H1 (cell line): ENCODE measurements around the gene ANO6. TPM values are rescaled to one million over a fixed set of nuclear protein-coding genes. Genes with fewer than 3 reads are reported as not detected.

Source experiments
- CTCF ChIA-PET: fragments of 300-600 bp; sonication (Branson Sonifier 250); formaldehyde crosslinking; loops from one replicate; lab custom pipeline; 2021; ENCODE audit not compliant: partially characterized antibody; lab: Charles Lee
- POLR2A ChIA-PET: fragments of 300-600 bp; sonication (Branson Sonifier 250); formaldehyde crosslinking; loops from one replicate; lab custom pipeline; 2021; ENCODE audit warnings: inconsistent platforms; ENCODE audit not compliant: partially characterized antibody; lab: Charles Lee
- DNase-seq, 2 experiments: peaks; one replicate each; pipeline versions ENCODE4 v3.0.0 to v3.0.0-alpha.2; 2010 to 2022; ENCODE audit warnings: low spot score in 2 of 2, low read depth in 1 of 2, mixed read lengths in 1 of 2
- FAIRE-seq: peaks from 2 replicates; lab custom pipeline; 2011; peaks lifted over from hg19 to GRCh38; lab: Jason Lieb, UNC
- H2AFZ ChIP-seq: 2 replicates; pipeline ENCODE4 v1.8.1; 2012; ENCODE audit warnings: low read length, inconsistent platforms
- H2AK5ac ChIP-seq: 2 replicates; pipeline ENCODE4 v1.6.1; 2013; ENCODE audit warnings: low read depth, low read length
- H2BK120ac ChIP-seq: replicated peaks from 2 replicates; pipeline ENCODE3; 2013; ENCODE audit warnings: low read depth, low read length, inconsistent platforms
- H2BK12ac ChIP-seq: 2 replicates; pipeline ENCODE4 v1.6.1; 2013; ENCODE audit warnings: low read depth, low read length
- H2BK15ac ChIP-seq: 2 replicates; pipeline ENCODE4 v1.6.1; 2013; ENCODE audit warnings: low read length
- H2BK20ac ChIP-seq: 2 replicates; pipeline ENCODE4 v1.6.1; 2013; ENCODE audit warnings: low read length
- H2BK5ac ChIP-seq: 2 replicates; pipeline ENCODE4 v1.6.1; 2013; ENCODE audit warnings: low read depth, low read length
- H3K14ac ChIP-seq: 2 replicates; pipeline ENCODE4 v1.6.1; 2013; ENCODE audit warnings: inconsistent platforms; ENCODE audit not compliant: insufficient read length
- H3K18ac ChIP-seq: 2 replicates; pipeline ENCODE4 v1.6.1; 2013; ENCODE audit warnings: low read length; ENCODE audit errors: extremely low read depth
- H3K23ac ChIP-seq: 2 replicates; pipeline ENCODE4 v1.6.1; 2013; ENCODE audit warnings: inconsistent platforms; ENCODE audit not compliant: insufficient read length
- H3K23me2 ChIP-seq: 2 replicates; pipeline ENCODE4 v1.6.1; 2013; ENCODE audit warnings: low read depth, low read length
- H3K27ac ChIP-seq: 2 replicates; pipeline ENCODE4 v1.6.1; 2011; ENCODE audit warnings: low read depth, low read length, inconsistent platforms
- H3K27me3 ChIP-seq, 4 experiments: replicated peaks in 1 of 4; 1 replicate in 1 of 4; 2 replicates in 3 of 4; pipeline versions ENCODE4 v1.6.1 to v1.8.1; 2011 to 2013; ENCODE audit warnings: low read length in 3 of 4, mild to moderate bottlenecking in 3 of 4, inconsistent platforms in 2 of 4, mixed read lengths in 2 of 4, moderate library complexity in 1 of 4; ENCODE audit not compliant: control insufficient read depth in 3 of 4, insufficient read depth in 3 of 4; ENCODE audit errors: extremely low read depth in 1 of 4
- H3K36me3 ChIP-seq, 4 experiments: 2 replicates each; pipeline versions ENCODE4 v1.6.1 to v1.8.1; 2011 to 2013; ENCODE audit warnings: mild to moderate bottlenecking in 4 of 4, low read length in 3 of 4, moderate library complexity in 2 of 4, control low read depth in 1 of 4, inconsistent platforms in 1 of 4; ENCODE audit not compliant: insufficient read depth in 4 of 4, control insufficient read depth in 2 of 4
- H3K4ac ChIP-seq: replicated peaks from 2 replicates; pipeline ENCODE3; 2013; ENCODE audit warnings: low read length, low read depth, mixed read lengths, inconsistent platforms; ENCODE audit not compliant: insufficient read length
- H3K4me1 ChIP-seq, 4 experiments: replicated peaks in 1 of 4; 1 replicate in 1 of 4; 2 replicates in 3 of 4; pipeline versions ENCODE4 v1.6.1 to v1.8.1; 2011 to 2013; ENCODE audit warnings: low read length in 3 of 4, inconsistent platforms in 2 of 4, mixed read lengths in 1 of 4; ENCODE audit not compliant: insufficient read depth in 4 of 4, control insufficient read depth in 3 of 4
- H3K4me2 ChIP-seq, 2 experiments: 2 replicates each; pipeline versions ENCODE4 v1.6.1 to v1.8.1; 2011 to 2013; ENCODE audit warnings: low read depth in 2 of 2, low read length in 2 of 2, control low read depth in 1 of 2, inconsistent platforms in 1 of 2, mild to moderate bottlenecking in 1 of 2; ENCODE audit not compliant: insufficient read depth in 1 of 2
- H3K4me3 ChIP-seq, 4 experiments: fragments of 200-600, 300-600 bp in 1 of 4; sonication (generic), shearing (Covaris generic), sonication (Bioruptor Twin) in 1 of 4; 2 replicates each; pipeline versions ENCODE4 v1.5.1 to v1.8.1; 2011 to 2016; ENCODE audit warnings: low read length in 4 of 4, low read depth in 3 of 4, control low read depth in 2 of 4, inconsistent platforms in 2 of 4, mild to moderate bottlenecking in 2 of 4, mixed read lengths in 1 of 4, moderate library complexity in 1 of 4; ENCODE audit not compliant: insufficient read depth in 2 of 4; ENCODE audit errors: extremely low read depth in 1 of 4
- H3K56ac ChIP-seq: replicated peaks from 2 replicates; pipeline ENCODE3; 2013; ENCODE audit warnings: low read depth, mild to moderate bottlenecking, mixed read lengths, low read length, inconsistent platforms; ENCODE audit not compliant: insufficient read length
- H3K79me1 ChIP-seq: 2 replicates; pipeline ENCODE4 v1.6.1; 2013; ENCODE audit warnings: low read depth, low read length, control low read depth
- H3K79me2 ChIP-seq, 2 experiments: 2 replicates each; pipeline versions ENCODE4 v1.6.1 to v1.8.1; 2012 to 2013; ENCODE audit warnings: low read length in 2 of 2, mild to moderate bottlenecking in 2 of 2, inconsistent platforms in 1 of 2; ENCODE audit not compliant: insufficient read depth in 2 of 2, control insufficient read depth in 1 of 2
- H3K9ac ChIP-seq, 4 experiments: replicated peaks in 1 of 4; 1 replicate in 1 of 4; 2 replicates in 3 of 4; pipeline versions ENCODE4 v1.6.1 to v1.8.1; 2011 to 2013; ENCODE audit warnings: low read depth in 3 of 4, low read length in 3 of 4, control low read depth in 2 of 4, mild to moderate bottlenecking in 2 of 4, moderate library complexity in 2 of 4, inconsistent platforms in 1 of 4; ENCODE audit errors: extremely low read depth in 1 of 4
- H3K9me3 ChIP-seq, 2 experiments: 2 replicates each; pipeline versions ENCODE4 v1.6.1 to v1.8.1; 2012 to 2013; ENCODE audit warnings: mild to moderate bottlenecking in 2 of 2, moderate library complexity in 2 of 2, control low read depth in 1 of 2, inconsistent platforms in 1 of 2, low read depth in 1 of 2, low read length in 1 of 2, mixed read lengths in 1 of 2; ENCODE audit not compliant: insufficient read depth in 2 of 2
- H4K20me1 ChIP-seq, 2 experiments: replicated peaks in 1 of 2; 2 replicates each; pipeline versions ENCODE3 to v1.8.1; 2011 to 2013; ENCODE audit warnings: inconsistent platforms in 2 of 2, low read length in 2 of 2, mild to moderate bottlenecking in 1 of 2; ENCODE audit not compliant: insufficient read depth in 2 of 2, control insufficient read depth in 1 of 2
- H4K5ac ChIP-seq: 2 replicates; pipeline ENCODE4 v1.6.1; 2013; ENCODE audit warnings: low read length, low read depth, mixed read lengths, inconsistent platforms; ENCODE audit not compliant: insufficient read length
- H4K8ac ChIP-seq: 2 replicates; pipeline ENCODE4 v1.8.0; 2013; ENCODE audit warnings: mild to moderate bottlenecking, moderate library complexity, low read length, inconsistent platforms; ENCODE audit not compliant: insufficient read depth; ENCODE audit errors: extremely low read depth
- H4K91ac ChIP-seq: replicated peaks from 2 replicates; pipeline ENCODE3; 2013; ENCODE audit warnings: low read length, mixed read lengths, inconsistent platforms; ENCODE audit not compliant: insufficient read length
- ASH2L ChIP-seq: fragments of 200-600, 300-600 bp; sonication (generic); IDR thresholded peaks from one replicate; pipeline ENCODE4 v1.7.1; 2017; ENCODE audit warnings: low read length
- EGR1 ChIP-seq: IDR thresholded peaks from 2 replicates; pipeline ENCODE4 v1.6.1; 2011; ENCODE audit warnings: low read depth, low read length, borderline replicate concordance
- EP300 ChIP-seq, 2 experiments: IDR thresholded peaks; 1 replicate in 1 of 2; 2 replicates in 1 of 2; pipeline ENCODE4 v1.6.1; 2011 to 2012; ENCODE audit warnings: low read depth in 2 of 2, low read length in 2 of 2, mild to moderate bottlenecking in 2 of 2, borderline replicate concordance in 1 of 2, inconsistent platforms in 1 of 2, moderate library complexity in 1 of 2
- MAFK ChIP-seq: IDR thresholded peaks from 2 replicates; pipeline ENCODE4 v1.6.1; 2012; ENCODE audit warnings: low read depth, mild to moderate bottlenecking, improper control_type of control experiment, low read length
- SP1 ChIP-seq: IDR thresholded peaks from 2 replicates; pipeline ENCODE4 v1.6.1; 2011; ENCODE audit warnings: low read depth, low read length
- SP2 ChIP-seq: IDR thresholded peaks from 2 replicates; pipeline ENCODE4 v1.6.1; 2012; ENCODE audit warnings: mild to moderate bottlenecking, low read length, inconsistent platforms
- SRF ChIP-seq: IDR thresholded peaks from 2 replicates; pipeline ENCODE4 v1.6.1; 2011; ENCODE audit warnings: mild to moderate bottlenecking, low read depth, low read length, moderate library complexity
- YY1 ChIP-seq: IDR thresholded peaks from 2 replicates; pipeline ENCODE4 v1.6.1; 2011; ENCODE audit warnings: low read depth, mild to moderate bottlenecking, low read length
- ZNF274 ChIP-seq: IDR thresholded peaks from 2 replicates; pipeline ENCODE4 v1.7.0; 2012; ENCODE audit warnings: low read length, borderline replicate concordance; ENCODE audit errors: extremely low read depth
- WGBS, 2 experiments: shearing (Covaris generic) in 1 of 2; methylation state at CpG; one replicate each; pipeline versions ENCODE4 v1.1.6 to v1.1.7; 2013 to 2015; ENCODE audit warnings: low lambda C conversion rate in 2 of 2, mixed read lengths in 2 of 2, inconsistent platforms in 1 of 2, low coverage in 1 of 2, missing lambda C conversion rate in 1 of 2; ENCODE audit not compliant: insufficient replicate concordance in 2 of 2, insufficient coverage in 1 of 2, insufficient read length in 1 of 2; ENCODE audit errors: extremely low coverage in 1 of 2, missing lambda C conversion rate in 1 of 2; 5-methylcytosine and 5-hydroxymethylcytosine counted together
- polyA plus RNA-seq, 7 experiments: library from polyadenylated mRNA; depleted of rRNA in 3 of 7; stranded (reverse) in 5 of 7; unstranded in 2 of 7; fragments of >200 nt in 5 of 7; fragments of 200-250 nt in 2 of 7; gene quantifications; 1 replicate in 5 of 7; 2 replicates in 1 of 7; 4 replicates in 1 of 7; pipeline versions ENCODE4 v1.2.1 to v1.2.3, GENCODE V29; 2011 to 2013; ENCODE audit warnings: missing spikeins in 2 of 7, mixed read lengths in 2 of 7
- total RNA-seq: library from RNA; stranded (reverse); fragmentation: NEBNext Ultra II Directional; extraction: Animal tissue kit (Norgen Biotek cat#: 25700); gene quantifications from 2 replicates; pipeline ENCODE4 v1.2.1, GENCODE V29; 2021
- TF ChIP-seq, protein P1 (sequence below): IDR thresholded peaks from 2 replicates; pipeline ENCODE4 v1.6.1; 2012; ENCODE audit warnings: inconsistent platforms
- TF ChIP-seq, protein P2 (sequence below): IDR thresholded peaks from 2 replicates; pipeline ENCODE4 v1.6.1; 2012; ENCODE audit warnings: inconsistent platforms

The ANO6 gene
- total and polyA plus RNA-seq, 2 of the 8 experiments (the other 6 are each of a cell fraction or from before 2014, with no cell fraction given): 15.1 to 39.7 TPM

DNA sequence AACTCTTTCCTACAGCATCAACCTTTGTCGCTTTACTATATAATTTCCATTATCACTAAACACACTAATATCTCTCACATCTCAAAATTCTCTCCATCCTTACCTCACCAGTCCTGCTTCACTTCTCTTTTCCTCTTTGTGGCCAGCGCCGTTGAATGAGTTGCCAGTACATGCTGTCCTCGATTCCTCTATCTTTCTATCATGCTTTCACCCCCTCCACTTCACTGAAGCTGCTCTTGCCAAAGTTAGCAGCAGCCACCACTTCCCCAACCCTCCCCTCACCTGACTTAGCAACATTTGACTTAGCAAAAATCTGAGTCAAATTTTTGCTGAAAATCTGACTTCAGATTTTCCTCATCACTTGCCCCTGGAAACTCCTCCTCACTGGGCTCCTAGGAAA, 210.4 kb downstream of the ANO6 start:
- Histone ChIP-seq H3K4ac (no peak overlapping the region), H4K8ac (no peak overlapping the region), H4K5ac (no peak overlapping the region), H2AK5ac (no peak overlapping the region), H3K23ac (no peak overlapping the region), H2BK12ac (no peak overlapping the region), H2AFZ (no peak overlapping the region), H3K79me1 (no peaks in the 10 kb centered on the region), H4K20me1 (no peaks in the 10 kb centered on the region), H2BK15ac (no peak overlapping the region), H3K56ac (no peak overlapping the region), H3K14ac (no peak overlapping the region), H3K4me1 (peaks cover 0 to 4% (median 1%) of the 10 kb centered on the region in 4 experiments; a peak in 3 of 7 replicates), H3K9me3 (no peaks in the 10 kb centered on the region), H2BK5ac (no peak overlapping the region), H3K4me2 (peak overlapping the region in 1 of 2 experiments; percentile 34; a peak in 1 of 4 replicates), H2BK20ac (no peak overlapping the region), H3K79me2 (no peaks in the 10 kb centered on the region), H2BK120ac (no peak overlapping the region), H3K23me2 (no peaks in the 10 kb centered on the region), H3K4me3 (no peak overlapping the region), H3K27ac (no peak overlapping the region), H3K9ac (no peak overlapping the region), H4K91ac (no peak overlapping the region), H3K27me3 (no peaks in the 10 kb centered on the region), H3K36me3 (peaks cover 0 to 18% (median 4%) of the 10 kb centered on the region in 4 experiments; a peak in 4 of 8 replicates), H3K18ac (no peak overlapping the region)
- WGBS, 2 experiments: 86 to 100% methylated on average over 1 to 4 of the region's 4 CpGs
- DNase-seq (no peak), FAIRE-seq (no peak)
- POLR2A ChIA-PET: no interaction called here
- CTCF ChIA-PET: no interaction called here
- TF ChIP-seq, protein P1, sequence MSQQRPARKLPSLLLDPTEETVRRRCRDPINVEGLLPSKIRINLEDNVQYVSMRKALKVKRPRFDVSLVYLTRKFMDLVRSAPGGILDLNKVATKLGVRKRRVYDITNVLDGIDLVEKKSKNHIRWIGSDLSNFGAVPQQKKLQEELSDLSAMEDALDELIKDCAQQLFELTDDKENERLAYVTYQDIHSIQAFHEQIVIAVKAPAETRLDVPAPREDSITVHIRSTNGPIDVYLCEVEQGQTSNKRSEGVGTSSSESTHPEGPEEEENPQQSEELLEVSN: no peak
- TF ChIP-seq EGR1 (no peak), SRF (no peak), EP300 (IDR thresholded peaks at IDR 0.05; ENCODE audit: borderline replicate concordance in 1 of 2, low read depth in 2 of 2, low read length in 2 of 2) (no peak), SP1 (no peak), ASH2L (no peak), ZNF274 (no peak), SP2 (no peak), YY1 (no peak), MAFK (no peak)
- TF ChIP-seq, protein P2, sequence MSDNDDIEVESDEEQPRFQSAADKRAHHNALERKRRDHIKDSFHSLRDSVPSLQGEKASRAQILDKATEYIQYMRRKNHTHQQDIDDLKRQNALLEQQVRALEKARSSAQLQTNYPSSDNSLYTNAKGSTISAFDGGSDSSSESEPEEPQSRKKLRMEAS: no peak
